Measurements from ENCODE around the gene CFAP47. TPM values are rescaled to one million over a fixed set of nuclear protein-coding genes. Genes with fewer than 3 reads are reported as not detected.
"Not testable (repeated sequence)": the region's sequence is repeated elsewhere in the genome, so short reads cannot be mapped to it uniquely, and the experiment has no call there.

Gene CFAP47, protein sequence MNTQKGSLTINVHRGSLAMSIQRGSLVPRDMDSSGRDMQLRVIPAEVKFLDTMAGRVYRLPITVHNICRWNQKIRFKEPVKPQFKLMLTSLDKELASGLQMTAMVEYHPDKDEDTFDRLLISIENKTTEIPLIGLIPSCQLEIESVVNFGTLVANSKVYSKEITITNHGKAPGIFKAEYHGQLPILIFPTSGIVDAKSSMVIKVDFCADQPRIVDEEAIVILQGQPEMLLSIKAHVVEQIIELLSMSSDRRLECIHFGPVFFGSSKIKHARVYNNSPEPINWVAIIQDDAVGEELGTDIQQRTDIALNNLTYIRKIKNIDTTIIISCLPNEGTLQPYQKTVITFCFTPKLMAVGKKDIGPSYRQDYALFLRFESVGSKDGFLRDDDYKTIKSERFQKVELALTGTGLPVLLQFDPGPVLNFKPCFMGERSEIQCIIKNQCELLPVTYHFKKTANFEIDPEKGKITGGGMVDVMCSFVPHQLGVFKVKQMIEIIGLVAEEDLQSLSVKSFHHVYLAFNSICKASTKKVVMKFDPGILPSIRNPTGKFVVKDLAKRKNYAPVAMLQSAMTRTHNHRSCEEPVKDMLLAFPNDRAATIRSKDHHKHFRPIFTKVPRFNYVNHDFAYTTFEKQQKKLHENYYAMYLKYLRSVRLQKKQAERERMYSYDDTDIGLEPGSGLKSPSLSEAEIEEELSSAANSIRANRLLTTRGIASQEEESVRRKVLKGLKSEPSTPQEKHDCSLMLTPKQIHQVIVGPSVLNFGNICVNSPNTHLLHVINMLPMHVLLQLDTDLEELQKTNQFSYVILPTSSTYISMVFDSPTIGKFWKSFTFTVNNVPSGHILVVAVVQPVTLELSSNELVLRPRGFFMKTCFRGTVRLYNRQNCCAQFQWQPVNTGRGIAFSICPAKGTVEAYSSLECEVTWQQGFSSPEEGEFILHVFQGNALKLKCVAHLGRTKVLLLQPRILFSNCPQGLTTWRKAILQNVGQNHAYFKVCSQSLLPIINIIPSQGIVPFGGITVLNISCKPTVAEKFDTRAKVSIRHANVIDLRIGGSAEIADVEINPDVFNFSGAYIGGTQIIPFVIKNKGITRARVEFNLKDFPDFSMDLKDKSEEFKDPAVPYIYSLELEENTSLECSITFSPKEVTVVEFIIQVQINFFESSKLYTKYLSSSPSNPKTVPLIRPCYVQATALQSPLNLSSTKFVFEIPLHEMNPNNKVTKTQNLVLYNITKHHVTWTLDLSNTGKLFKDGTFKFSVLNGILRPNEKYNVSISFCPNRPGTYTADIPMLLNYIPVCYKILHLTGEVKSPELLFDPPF (N-terminal part only)
- total RNA-seq, result not detected
- long read RNA-seq, result 0 reads

- intact Hi-C loops (cut with DNase I, micrococcal nuclease), result no loop called here
- ATAC-seq (peak; percentile 75), DNase-seq (peak; percentile 33 to 48)
Observed at GRCh38 chrX:35919536-35920309, at the start of gene CFAP47. TSS of gene CFAP47 (plus strand) at chrX:35919734. CDS start at chrX:35919800, 66 bp downstream.

DNA sequence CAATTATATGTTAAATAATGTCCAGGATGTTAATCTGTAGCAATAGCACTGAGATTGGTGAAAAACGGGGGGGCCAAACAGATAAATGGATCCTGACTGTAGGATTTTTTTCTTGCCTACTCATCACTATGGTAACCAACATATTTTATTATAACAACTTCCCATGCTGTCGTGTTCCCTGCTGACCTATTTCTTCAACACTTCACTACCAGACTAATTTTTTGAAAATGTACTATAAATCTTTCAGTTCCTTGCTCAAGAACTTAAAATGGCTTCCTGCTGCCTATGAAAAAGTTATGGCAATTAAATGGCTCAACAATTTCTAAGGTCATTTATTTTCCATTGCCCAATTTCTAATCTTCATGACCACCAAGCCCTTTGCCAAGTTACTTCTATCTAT is 38.9 kb upstream of the CFAP47 start:
- intact Hi-C loops (cut with DNase I, micrococcal nuclease), result no loop called here
- DNase-seq, result no peak
- no peak for ATAC-seq

DNA sequence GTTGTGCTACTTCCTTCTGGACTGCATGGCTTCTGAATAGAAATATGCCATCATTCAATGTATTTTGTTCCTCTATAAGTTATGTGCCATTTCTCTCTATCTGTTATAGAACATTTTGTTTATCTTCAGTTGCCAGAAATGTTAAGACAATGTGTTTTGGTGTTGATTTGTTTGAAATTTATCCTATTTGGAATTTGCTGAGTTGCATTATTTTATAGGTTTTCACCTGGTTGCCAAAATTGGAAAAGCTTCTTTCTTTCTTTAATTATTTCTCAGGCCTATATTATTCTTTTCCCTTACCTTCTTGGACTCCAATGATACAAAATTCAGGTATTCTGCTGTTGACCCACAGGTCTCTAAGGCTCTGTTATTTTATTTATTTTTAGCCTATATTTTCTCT is 33.4 kb upstream of the CFAP47 start:
- intact Hi-C loops (cut with DNase I, micrococcal nuclease), result no loop called here
- ATAC-seq (no peak), DNase-seq (no peak)

- ATAC-seq (peak; percentile 90), DNase-seq (peak; percentile 28 to 51)
- intact Hi-C loops (cut with DNase I, micrococcal nuclease), result no loop called here
Observed at GRCh38 chrX:35890699-35891098, 28.8 kb upstream of the CFAP47 start.

DNA sequence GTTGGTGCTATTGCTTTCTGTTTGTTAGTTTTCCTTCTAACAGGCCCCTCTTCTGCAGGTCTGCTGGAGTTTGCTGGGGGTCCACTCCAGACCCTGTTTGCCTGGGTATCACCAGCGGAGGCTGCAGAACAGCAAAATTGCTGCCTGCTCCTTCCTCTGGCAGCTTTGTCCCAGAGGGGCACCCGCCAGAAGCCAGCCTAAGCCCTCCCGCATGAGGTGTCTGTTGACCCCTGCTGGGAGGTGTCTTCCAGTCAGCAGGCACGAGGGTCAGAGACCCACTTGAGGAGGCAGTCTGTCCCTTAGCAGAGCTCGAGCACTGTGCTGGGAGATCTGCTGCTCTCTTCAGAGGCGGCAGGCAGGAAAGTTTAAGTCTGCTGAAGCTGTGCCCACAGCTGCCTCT is 67.3 kb downstream of the CFAP47 start:
- DNase-seq; intact Hi-C loops (cut with DNase I, micrococcal nuclease); ATAC-seq: not testable (repeated sequence)

DNA sequence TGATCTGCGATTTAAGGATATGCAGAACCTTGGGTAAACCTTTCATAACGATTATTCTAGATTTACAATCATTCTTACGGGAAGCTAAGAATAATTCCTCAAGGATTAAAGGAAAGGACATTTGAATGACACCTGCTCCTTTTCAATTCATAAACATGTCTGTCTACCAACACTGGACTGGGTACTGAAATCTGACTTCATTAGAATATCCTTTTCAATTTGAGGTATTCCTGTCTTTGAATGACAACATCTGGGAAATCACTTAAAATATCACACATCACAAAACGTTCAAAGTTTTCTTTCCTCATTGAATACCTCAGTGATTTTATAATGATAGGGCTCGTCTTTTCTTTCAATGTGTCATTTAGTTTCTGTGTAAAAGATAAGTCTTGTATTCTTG is 87.7 kb downstream of the CFAP47 start:
- ATAC-seq (no peak), DNase-seq (no peak)
- intact Hi-C loops (cut with DNase I, micrococcal nuclease), result no loop called here

GRCh38 chrX:36019125-36019524 is 99.6 kb downstream of the CFAP47 start:
- DNase-seq (peak in 1 of 2 donors; percentile 52), ATAC-seq (peak; percentile 100)
- intact Hi-C loops (cut with DNase I, micrococcal nuclease), result no loop called here

- ATAC-seq, result no peak
Observed at GRCh38 chrX:36035550-36035949, 116.0 kb downstream of the CFAP47 start.

DNA sequence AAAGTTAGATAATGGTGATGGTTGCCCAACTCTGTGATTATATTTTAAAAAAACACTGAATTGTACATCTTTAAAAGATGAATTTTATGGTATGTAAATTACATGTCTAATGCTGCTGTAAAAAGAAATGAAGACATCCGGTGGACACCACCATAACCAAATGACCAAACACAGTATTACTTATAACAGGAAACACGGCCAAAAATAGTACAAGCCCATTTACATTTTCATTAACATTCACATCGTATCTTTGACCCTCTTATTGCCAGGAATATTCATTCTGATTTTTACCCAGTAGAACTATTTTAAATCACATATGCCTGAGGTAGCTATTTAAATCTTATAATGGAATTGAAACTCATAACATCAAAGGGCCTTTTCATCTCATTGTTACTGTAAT is 143.2 kb downstream of the CFAP47 start:
- DNase-seq (no peak), ATAC-seq (no peak)
- intact Hi-C loops (cut with DNase I, micrococcal nuclease), result no loop called here

More at GRCh38 chrX:36035550-36035949, 116.0 kb downstream of the CFAP47 start:
- no peak for DNase-seq
- intact Hi-C loops (cut with DNase I, micrococcal nuclease), result no loop called here

- DNase-seq, result no peak
- intact Hi-C loops (cut with DNase I, micrococcal nuclease), result no loop called here
- ATAC-seq, result no peak
Observed at GRCh38 chrX:36071061-36071460, 151.5 kb downstream of the CFAP47 start.

DNA sequence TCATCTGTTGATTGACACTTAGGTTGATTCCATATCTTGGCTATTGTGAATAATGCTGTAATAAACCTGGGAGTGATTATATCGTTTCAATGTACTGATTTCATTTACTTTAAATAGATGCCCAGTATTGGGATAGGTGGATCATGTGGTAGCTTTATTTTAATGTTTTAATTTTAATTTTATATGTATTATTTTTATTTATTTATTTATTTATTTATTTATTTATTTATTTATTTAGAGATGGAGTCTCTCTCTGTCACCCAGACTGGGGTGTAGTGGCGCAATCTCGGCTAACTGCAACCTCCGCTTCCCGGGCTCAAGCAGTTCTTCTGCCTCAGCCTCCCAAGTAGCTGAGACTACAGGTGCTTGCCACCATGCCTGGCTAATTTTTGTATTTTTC is 155.5 kb downstream of the CFAP47 start:
- DNase-seq; ATAC-seq; intact Hi-C loops (cut with DNase I, micrococcal nuclease): not testable (repeated sequence)

DNA sequence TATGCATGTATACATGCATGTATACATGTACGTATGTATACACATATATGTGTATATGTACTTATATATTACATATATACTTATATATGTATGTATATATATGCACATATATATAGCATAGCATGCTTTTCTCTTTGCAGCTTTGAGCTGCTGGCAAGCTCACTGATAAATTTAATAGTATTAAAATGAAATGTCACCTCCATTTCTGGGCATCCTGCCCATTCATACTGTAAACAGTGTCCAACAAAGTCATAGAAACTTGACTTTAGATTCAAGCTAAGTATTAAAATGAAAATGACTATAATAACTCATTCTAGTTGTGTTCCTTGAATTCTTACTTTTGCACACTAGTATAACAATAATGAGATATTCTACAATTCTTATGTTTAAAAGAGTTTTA is 163.7 kb downstream of the CFAP47 start:
- no peak for ATAC-seq
- no peak for DNase-seq
- intact Hi-C loops (cut with DNase I, micrococcal nuclease), result no loop called here

GRCh38 chrX:36087366-36087765 is 167.8 kb downstream of the CFAP47 start:
- no peak for ATAC-seq
- DNase-seq, result no peak
- intact Hi-C loops (cut with DNase I, micrococcal nuclease), result no loop called here

GRCh38 chrX:36088939-36089338 is 169.4 kb downstream of the CFAP47 start:
- DNase-seq; ATAC-seq; intact Hi-C loops (cut with DNase I, micrococcal nuclease): not testable (repeated sequence)

DNA sequence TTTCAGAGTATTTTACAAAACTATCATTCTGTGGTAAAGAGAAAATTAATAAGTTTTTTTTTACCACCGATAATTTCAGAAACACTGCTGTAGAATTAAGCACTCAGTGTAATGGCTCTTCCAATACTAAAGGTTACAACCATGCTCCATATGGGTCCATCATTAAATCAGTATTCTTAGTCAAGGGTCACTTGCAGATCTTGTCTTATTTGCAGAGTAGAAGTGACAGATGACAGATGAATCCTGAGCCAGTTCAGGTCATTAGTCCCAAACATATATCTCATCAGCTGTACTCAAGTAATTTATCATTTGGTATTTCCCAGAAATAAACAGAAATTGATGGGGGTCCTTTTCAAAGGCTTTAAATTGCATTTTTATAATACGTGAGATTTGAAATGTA is 182.9 kb downstream of the CFAP47 start:
- ATAC-seq (no peak), DNase-seq (no peak)
- intact Hi-C loops (cut with DNase I, micrococcal nuclease), result no loop called here

GRCh38 chrX:36116222-36116621 is 196.7 kb downstream of the CFAP47 start:
- no peak for DNase-seq
- intact Hi-C loops (cut with DNase I, micrococcal nuclease), result no loop called here
- ATAC-seq, result peak; percentile 87

DNA sequence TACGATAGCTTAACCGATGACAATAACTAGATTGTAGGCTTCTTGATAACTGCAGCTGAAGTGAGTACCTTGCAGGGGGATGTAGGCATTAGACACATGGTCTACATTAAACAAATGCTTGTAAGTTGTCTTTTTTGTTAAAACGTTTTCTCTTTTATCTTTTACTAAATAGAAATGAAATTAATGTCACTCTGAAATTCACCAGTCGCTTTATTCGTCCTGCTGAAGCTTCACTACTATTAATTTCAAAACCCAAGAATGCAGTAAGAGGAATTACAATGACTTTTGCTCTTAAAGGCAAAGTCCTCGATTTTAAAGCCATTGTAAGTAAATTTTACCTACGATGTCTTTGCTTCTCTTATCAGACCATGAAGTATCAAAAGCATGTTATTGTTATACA is 239.7 kb downstream of the CFAP47 start:
- DNase-seq (no peak), ATAC-seq (no peak)
- intact Hi-C loops (cut with DNase I, micrococcal nuclease), result no loop called here

DNA sequence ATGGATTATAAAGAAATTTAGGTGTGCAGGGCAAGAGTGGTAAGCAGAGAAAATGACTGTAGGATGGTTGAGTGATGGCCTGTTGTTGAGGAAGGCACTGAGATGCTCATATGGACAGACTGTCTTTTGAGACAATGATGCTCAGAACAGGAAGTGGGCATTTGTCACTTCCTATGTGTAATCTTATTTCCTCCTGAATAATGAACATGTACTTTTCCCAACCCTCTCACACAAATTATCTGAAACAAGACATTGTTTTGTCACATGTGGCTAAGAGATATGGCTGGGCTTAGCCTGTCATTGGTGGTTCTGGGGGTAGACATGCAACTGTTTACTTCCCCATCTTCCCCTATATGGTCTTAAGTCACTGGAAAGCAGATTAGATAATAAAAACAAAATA is 240.5 kb downstream of the CFAP47 start:
- intact Hi-C loops (cut with DNase I, micrococcal nuclease), result no loop called here
- ATAC-seq, result no peak
- no peak for DNase-seq

Measured in left colon (tissue), 2 donors.